Measurements from ENCODE around the gene PCNX4.

The PCNX4 gene

DNA sequence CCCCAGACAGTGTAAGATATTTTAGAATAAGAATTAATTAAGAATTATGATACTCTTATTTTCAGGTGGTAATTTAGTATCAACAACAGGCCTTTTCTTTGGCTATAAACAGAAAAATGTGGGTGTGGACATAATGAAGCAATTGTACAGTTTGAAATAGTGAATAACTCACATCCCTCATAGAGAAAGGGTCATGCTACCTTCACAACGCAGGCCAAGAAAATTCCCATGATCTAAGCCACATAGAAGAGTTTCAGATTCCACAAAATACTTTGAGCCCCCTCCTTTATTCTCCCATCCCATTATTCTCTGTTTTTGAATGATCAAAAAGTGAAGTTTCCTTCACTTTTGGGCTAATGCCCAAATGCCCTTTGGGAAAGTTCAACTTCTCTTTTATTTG is 97.0 kb downstream of the PCNX4 start:
- ATAC-seq (ENCODE audit: insufficient read depth, low read depth) (no peak), DNase-seq (no peak)
- H2AFZ ChIP-seq (ENCODE audit: low read depth, low read length), result no peak overlapping the region
- TF ChIP-seq, protein P1, sequence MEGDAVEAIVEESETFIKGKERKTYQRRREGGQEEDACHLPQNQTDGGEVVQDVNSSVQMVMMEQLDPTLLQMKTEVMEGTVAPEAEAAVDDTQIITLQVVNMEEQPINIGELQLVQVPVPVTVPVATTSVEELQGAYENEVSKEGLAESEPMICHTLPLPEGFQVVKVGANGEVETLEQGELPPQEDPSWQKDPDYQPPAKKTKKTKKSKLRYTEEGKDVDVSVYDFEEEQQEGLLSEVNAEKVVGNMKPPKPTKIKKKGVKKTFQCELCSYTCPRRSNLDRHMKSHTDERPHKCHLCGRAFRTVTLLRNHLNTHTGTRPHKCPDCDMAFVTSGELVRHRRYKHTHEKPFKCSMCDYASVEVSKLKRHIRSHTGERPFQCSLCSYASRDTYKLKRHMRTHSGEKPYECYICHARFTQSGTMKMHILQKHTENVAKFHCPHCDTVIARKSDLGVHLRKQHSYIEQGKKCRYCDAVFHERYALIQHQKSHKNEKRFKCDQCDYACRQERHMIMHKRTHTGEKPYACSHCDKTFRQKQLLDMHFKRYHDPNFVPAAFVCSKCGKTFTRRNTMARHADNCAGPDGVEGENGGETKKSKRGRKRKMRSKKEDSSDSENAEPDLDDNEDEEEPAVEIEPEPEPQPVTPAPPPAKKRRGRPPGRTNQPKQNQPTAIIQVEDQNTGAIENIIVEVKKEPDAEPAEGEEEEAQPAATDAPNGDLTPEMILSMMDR (IDR thresholded peaks at IDR 0.05; ENCODE audit: borderline replicate concordance, extremely low read depth, low read length, poor library complexity, severe bottlenecking), result no peak
- TF ChIP-seq EZH2 (IDR thresholded peaks at IDR 0.05; ENCODE audit: borderline replicate concordance, low read depth, low read length, severe bottlenecking), result no peak
- H3K4me2 ChIP-seq (ENCODE audit: insufficient read depth, low read length), result no peak overlapping the region
- no peak overlapping the region for H3K9ac ChIP-seq (ENCODE audit: low read depth, low read length)
- H3K27me3 ChIP-seq (ENCODE audit: insufficient read depth, low read length, poor library complexity), result no peaks in the 10 kb centered on the region
- H4K20me1 ChIP-seq (ENCODE audit: insufficient read depth, low read length), result no peaks in the 10 kb centered on the region
- peaks cover 6% of the 10 kb centered on the region for H3K4me1 ChIP-seq (ENCODE audit: insufficient read depth, low read length)
- no peaks in the 10 kb centered on the region for H3K79me2 ChIP-seq (ENCODE audit: insufficient read depth, low read length)
- no peaks in the 10 kb centered on the region for H3K36me3 ChIP-seq (ENCODE audit: insufficient read depth, low read length)
- H3K9me3 ChIP-seq (ENCODE audit: insufficient read depth, low read length, severe bottlenecking), result no peaks in the 10 kb centered on the region
- no peak overlapping the region for H3K27ac ChIP-seq (ENCODE audit: low read length)
- H3K4me3 ChIP-seq (ENCODE audit: low read depth in 1 of 2, low read length in 2 of 2), result no peak overlapping the region

DNA sequence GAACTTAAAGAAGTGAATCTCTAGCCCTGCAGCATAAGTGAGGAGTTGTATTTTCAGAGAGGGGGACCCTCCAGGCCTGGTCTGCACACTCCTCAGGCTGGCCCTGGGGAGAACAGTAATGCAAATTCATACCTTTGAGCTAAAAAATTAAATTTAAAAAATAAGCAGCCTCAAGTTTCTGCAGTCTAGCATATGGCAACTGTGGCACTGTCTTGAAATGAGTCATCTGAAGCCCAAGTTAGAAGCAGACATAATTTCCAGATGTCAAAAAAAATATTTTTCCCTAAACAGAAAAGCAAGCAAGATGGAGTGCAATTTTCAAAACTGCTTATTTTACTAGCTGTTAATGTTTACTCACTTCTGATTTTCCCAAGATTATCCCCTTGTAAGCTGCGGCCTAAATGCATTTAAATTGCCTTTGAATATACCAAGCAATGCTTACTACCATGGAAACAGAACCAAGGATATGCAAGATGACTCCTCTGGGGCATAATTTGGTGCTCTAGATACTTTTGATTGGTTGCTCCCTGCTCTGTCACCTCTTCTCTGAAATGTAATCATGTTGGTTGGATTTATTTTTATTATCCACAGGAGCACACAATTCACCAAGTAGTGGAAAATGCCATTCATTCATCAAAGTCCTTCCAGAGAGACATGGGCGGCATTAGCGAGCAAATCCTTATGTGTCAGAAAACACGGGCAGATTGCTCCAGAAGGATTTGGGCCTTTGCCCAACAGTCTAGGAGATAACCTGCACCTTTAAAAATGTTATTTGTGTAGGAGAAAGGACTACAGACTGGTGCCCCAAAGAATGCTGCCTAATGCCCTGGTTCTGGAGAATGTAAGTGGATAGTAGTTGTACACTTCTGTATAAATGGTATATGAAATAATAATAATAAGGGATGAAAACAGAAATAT is 98.5 kb downstream of the PCNX4 start:
- Histone ChIP-seq H2AFZ (ENCODE audit: low read depth, low read length) (no peak overlapping the region), H4K20me1 (ENCODE audit: insufficient read depth, low read length) (no peaks in the 10 kb centered on the region), H3K9ac (ENCODE audit: low read depth, low read length) (no peak overlapping the region), H3K4me3 (ENCODE audit: low read depth in 1 of 2, low read length in 2 of 2) (no peak overlapping the region), H3K79me2 (ENCODE audit: insufficient read depth, low read length) (no peaks in the 10 kb centered on the region), H3K27me3 (ENCODE audit: insufficient read depth, low read length, poor library complexity) (no peaks in the 10 kb centered on the region), H3K4me2 (ENCODE audit: insufficient read depth, low read length) (no peak overlapping the region), H3K36me3 (ENCODE audit: insufficient read depth, low read length) (no peaks in the 10 kb centered on the region), H3K9me3 (ENCODE audit: insufficient read depth, low read length, severe bottlenecking) (no peaks in the 10 kb centered on the region), H3K4me1 (ENCODE audit: insufficient read depth, low read length) (no peaks in the 10 kb centered on the region), H3K27ac (ENCODE audit: low read length) (no peak overlapping the region)
- TF ChIP-seq, protein P1 (IDR thresholded peaks at IDR 0.05; ENCODE audit: borderline replicate concordance, extremely low read depth, low read length, poor library complexity, severe bottlenecking), result no peak
- TF ChIP-seq EZH2 (IDR thresholded peaks at IDR 0.05; ENCODE audit: borderline replicate concordance, low read depth, low read length, severe bottlenecking), result no peak
- ATAC-seq (ENCODE audit: insufficient read depth, low read depth) (no peak), DNase-seq (no peak)

DNA sequence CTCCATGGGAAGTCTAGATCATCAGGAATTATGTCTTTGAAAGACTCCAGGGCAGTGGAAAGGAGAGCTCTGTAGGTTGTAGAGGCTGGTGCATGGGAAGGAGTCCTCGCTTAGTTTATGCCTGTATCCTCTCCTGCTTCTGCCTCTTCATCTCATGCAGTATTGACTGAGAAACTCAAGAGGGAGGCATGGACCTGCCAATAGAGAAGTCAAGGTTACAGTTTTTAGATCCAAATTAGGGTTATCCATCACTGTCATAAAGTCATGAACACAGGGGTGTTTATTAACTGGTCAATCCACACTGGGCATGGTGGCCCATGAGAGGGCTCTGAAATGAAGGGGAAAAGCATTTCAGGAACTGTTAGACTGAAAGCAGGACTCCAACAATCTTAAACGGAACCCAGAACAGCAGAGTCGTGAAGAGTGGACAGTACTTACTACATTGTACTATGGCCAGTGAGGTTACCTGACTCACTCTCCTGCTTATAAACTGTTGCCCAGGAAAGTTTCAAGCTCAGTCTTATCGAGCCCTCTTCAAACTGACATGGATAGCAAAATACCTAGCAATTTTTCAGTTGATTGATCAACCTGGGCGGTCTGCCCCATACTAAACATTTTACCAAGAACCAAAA is 103.6 kb downstream of the PCNX4 start:
- Histone ChIP-seq H3K27ac (ENCODE audit: low read length) (no peak overlapping the region), H3K27me3 (ENCODE audit: insufficient read depth, low read length, poor library complexity) (no peaks in the 10 kb centered on the region), H3K4me3 (ENCODE audit: low read depth in 1 of 2, low read length in 2 of 2) (no peak overlapping the region), H2AFZ (ENCODE audit: low read depth, low read length) (no peak overlapping the region), H4K20me1 (ENCODE audit: insufficient read depth, low read length) (no peaks in the 10 kb centered on the region), H3K36me3 (ENCODE audit: insufficient read depth, low read length) (no peaks in the 10 kb centered on the region), H3K4me1 (ENCODE audit: insufficient read depth, low read length) (peaks cover 15% of the 10 kb centered on the region), H3K9ac (ENCODE audit: low read depth, low read length) (no peak overlapping the region), H3K9me3 (ENCODE audit: insufficient read depth, low read length, severe bottlenecking) (no peaks in the 10 kb centered on the region), H3K79me2 (ENCODE audit: insufficient read depth, low read length) (no peaks in the 10 kb centered on the region), H3K4me2 (ENCODE audit: insufficient read depth, low read length) (no peak overlapping the region)
- ATAC-seq (ENCODE audit: insufficient read depth, low read depth), result no peak
- no peak for TF ChIP-seq EZH2 (IDR thresholded peaks at IDR 0.05; ENCODE audit: borderline replicate concordance, low read depth, low read length, severe bottlenecking)
- TF ChIP-seq, protein P1 (IDR thresholded peaks at IDR 0.05; ENCODE audit: borderline replicate concordance, extremely low read depth, low read length, poor library complexity, severe bottlenecking), result no peak
- DNase-seq, result no peak
